ENCODE results near the gene ITGB2.
"Not testable (repeated sequence)": the region's sequence is repeated elsewhere in the genome, so short reads cannot be mapped to it uniquely, and the experiment has no call there.

Gene ITGB2

DNA sequence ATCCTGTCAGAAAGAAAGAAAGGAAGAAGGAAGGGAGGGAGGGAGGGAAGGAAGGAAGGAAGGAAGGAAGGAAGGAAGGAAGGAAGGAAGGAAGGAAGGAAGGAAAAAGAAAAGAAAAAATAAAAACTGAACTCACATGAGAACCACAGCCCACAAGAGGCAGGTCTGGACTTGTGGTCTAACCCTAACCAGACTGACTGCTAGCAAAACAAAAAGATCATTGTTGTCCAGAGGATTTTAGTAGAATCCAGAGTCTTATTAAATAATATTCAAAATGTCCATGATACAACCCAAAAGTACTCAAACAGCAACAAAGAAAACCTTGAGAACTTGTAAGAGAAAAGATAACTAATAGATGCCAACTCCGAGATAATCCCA, 4.7 kb upstream of the ITGB2 start:
- DNase-seq = no peak

DNA sequence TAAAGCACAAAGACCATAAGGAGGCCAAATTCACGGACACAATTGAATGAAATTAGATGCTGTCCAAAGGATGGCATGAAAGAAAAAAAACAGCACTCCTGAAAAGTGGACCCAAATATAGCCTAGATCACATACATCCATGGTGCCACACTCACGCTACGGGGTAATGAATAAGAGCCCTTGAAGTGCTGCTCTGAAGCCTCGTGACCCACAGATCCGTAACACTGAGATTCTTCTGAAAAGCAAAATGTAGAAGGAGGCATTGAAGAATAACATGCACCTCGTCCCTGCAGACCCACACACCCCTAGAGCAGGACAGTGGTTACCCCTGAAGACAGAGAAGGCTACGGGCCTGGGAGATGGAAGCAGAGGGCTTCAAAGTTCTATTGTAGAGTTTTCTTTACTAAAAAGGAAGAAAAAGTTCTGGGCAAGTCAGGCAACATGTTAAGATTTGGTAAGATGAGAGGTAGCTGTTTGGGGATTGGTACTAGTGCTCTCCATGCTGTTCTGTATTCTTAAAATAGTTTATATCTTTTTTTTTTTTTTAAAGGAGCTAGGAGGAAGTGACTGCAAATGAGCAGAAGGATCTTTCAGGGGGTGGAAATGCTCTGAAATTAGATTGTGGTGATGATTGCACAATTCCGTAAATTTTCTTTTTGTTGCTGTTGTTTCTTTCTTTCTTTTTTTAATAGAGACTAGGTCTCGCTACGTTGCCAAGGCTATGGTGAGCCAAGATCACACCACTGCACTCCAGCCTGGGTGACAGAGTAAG, 4.1 kb upstream of the ITGB2 start:
- DNase-seq = no peak

DNA sequence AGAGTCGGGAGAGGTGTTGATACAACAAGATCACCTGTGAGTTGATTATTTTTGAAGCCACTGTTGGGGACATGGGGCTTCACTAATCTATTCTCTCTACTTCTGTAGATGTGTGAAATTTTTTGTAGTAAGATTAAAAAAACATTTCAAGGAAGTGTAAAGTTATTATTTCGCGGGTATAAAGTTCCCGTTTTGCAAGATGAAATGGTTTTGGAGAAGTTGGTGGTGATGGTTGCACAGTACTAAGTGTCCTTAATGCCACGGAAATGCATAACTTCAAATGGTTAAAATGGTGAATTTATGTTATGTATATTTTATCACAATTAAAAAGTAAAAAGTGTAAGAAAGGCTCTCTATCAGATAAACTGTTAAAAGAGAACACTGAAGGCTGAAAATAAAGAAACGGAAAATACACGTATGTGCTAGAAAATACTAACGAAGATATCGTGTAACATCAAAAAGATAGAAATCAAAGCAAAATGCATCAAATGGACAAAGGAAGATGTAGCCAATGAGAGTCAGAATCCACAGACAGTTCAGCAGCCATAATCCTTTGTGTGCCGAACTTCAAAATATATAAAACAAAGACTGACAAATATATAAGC, 2.9 kb upstream of the ITGB2 start:
- DNase-seq = no peak

DNA sequence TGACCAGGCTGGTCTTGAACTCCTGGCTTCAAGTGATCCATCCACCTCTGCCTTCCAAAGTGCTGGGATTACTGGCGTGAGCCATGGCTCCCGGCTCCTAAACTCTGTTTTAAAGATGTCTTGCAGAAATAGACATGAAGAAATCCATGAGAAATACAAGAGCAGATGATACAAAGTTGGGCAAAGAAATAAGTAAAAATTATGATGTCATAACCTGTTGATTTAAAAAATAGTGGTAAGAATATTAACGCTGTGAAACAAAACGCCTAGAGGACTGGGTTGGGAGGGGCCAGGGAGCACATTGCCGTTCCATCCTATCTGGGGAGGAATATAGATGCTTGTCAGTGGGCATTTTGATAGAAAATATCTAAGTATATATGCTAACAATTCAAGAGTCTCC, 1.2 kb upstream of the ITGB2 start:
- DNase-seq = no peak

DNA sequence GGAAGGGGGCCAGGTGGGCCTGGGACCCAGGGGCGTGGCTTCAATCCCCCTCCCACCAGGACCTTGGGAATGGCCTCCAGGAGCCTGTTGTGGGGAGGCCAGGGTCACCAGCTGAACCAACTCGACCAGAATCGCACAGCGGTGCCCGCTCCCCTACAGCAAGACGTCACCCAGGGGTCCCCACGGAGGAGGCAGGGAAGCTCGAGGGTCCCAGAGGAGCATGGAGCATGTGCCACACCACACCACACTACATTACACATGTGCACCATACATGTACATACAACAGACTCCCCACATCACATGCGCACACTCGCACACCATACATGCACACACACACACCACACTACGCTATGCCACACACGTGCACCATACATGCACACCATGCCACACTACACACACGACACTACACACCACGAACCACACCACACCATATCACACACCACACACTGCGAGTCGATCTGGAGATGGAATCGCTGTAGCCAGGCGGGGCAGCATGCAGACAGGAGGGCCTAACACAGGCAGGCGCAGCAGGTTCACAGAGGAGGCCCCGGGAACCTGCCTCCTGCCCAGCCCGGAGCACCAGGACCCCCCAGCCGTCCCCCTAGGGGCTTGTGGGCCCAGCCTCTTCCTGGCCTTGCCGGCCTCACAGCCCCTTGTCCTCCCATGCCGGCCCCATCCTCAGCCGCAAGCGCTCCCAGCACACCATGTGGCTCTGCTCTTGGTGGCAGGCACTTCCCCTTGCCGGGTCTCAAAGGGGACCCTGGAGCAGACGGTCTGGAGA, 596 bp downstream of the ITGB2 start:
- no peak for DNase-seq

DNA sequence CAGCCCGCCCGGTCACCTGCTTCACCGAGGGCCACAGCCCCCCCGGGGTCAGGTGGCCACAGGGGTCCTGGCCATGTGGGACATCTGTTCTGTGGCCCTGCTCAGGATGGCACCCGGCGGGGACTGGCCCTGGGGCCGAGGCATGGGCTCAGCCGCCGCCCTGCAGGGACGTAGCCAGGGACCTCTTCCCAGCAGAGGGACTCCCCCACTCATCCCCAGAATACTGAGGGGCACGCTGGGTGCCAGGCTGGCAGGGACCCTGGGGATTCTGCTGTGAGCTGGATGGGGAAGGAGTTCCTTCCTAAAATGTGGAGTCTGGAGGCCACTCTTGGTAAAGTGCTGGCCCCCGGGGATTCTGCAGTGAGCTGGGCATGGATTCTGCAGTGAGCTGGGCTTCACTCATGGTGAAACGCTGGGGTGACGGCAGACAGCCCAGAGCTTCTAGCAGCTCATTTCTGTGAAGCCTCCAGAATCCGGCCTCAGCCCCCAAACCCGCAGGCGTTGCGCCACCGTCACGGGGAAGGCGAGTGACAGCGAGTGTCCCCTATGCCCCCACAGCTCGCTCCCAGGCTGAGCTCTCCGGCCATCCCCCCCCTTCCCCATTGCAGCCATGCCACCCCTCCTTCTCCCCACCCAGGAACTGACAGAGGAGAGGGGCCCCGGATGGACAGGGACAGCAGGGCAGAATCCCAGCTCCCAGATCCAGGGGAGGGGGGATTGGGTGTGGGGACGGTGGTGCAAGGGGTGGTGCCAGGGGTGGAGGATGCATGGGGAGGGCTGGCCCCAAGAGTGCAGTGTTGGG, 1.4 kb downstream of the ITGB2 start:
- no peak for DNase-seq

DNA sequence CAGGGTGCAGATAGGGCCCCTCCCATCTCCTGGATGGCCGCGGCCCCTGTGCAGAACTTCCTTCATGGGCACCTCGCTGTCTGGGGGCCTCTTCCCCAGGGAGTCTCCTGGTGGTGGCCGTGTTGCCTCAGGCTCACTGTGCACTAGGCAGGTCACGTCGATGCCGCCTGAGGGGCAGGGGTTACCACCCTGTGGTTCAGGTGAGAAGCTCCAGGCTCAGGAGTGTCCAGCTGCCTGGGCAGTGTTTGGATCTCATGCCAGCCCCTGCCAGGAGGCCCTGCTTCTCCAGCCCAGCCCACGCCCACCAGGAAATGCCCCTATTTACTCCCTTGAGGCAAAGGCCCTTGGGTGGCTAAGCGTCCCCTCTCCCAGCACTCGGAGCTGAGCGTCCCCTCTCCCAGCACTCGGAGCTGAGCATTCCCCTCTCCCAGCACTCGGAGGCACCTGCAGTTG, 2.1 kb downstream of the ITGB2 start:
- DNase-seq = no peak

DNA sequence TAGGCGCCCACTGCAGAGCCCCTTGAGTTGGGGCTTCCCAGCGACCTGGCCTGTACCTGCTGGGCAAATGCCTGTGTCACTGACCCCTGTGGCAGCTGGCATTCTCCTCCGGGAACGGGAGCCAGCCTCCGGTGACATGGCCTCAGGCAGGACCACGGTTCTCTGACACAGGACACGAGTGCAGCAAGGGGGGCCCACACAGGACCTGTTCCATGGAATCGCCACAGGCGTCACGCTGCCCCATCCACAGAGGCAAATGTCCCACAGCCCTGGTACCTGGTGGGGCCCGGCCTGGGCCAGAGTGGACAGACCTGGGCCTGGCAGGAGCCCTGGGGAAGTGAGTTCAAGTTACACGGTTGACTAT, 2.6 kb downstream of the ITGB2 start:
- DNase-seq = no peak

DNA sequence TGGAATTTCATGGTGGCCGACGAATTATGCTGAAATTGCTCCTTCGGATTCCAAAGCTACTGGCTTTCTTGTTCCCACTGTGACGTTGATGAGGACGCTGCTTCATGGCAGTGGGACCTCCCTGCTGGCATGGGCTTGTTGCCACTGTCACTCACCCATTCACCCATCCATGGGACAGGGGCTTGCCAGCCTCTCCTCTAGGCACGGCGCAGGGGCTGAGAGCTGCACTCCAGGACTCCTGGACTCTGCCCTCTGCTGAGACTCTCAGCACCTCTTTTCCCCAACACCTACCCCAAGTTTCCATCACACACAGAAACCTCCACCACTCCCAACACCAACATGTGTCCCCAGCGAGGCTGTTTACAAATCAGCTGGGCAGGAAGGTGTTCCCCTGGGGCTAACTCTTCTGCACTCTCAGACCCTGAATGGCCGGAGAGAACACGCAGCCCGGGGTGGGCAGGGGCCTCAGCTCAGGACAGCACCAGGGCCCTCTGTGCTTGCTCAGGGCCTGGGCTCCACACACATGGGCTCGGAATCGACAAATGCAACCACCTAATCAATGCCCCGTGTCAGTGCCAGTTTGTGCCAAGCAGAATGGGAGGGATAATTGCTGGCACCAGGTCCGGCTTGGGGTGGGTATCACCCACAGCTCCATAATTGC, 3.1 kb downstream of the ITGB2 start:
- no peak for DNase-seq

DNA sequence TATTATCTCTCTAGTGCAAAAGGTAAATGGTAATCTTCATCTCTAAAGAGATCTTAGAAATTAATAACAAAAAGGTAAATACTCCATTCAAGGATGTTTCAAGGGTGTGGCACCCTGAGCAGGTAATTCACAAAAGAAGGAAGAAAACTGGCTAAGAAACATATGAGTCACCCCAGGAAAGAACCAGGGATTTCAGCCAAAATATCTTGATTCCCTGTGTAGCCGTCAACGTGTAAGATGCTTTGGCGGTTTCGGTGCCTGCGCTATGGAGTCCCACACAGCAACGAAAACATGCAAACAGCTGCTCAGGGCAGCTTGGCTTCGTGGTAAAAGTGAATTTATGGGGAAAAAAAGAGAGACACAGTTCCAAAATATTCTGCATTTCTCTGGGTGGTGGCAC, 3.7 kb downstream of the ITGB2 start:
- no peak for DNase-seq

DNA sequence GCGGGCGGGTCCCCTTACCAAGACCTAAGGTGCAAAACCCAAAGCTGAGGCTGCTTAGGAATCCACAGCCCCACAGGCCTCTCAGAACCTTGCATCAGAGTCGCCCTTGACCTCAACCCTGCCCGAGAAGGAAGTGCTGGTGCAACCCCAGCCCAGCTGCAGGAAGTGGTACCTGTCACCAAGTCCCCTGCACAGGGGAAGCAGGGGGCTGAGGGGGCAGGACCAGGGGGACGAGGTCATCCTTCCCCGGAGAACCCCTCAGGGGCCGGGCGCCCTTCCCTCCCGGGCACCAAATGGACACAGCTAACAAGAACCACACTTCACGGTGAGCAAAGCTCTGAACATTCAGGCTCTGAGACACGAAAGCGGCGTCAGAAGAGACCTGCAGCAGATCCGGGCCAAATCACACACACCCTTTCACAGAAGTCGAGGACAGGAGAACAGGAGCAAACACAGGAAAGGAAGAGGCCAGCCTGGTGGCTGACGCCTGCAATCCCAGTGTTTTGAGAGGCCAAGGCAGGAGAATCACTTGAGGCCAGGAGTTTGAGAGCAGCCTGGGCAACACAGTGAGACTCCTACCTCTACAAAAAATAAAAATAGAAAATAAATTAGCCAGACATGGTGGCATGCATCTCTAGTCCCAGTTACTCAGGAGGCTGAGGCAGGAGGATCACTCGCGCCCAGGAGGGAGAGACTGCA, 6.4 kb downstream of the ITGB2 start:
- no peak for DNase-seq

DNA sequence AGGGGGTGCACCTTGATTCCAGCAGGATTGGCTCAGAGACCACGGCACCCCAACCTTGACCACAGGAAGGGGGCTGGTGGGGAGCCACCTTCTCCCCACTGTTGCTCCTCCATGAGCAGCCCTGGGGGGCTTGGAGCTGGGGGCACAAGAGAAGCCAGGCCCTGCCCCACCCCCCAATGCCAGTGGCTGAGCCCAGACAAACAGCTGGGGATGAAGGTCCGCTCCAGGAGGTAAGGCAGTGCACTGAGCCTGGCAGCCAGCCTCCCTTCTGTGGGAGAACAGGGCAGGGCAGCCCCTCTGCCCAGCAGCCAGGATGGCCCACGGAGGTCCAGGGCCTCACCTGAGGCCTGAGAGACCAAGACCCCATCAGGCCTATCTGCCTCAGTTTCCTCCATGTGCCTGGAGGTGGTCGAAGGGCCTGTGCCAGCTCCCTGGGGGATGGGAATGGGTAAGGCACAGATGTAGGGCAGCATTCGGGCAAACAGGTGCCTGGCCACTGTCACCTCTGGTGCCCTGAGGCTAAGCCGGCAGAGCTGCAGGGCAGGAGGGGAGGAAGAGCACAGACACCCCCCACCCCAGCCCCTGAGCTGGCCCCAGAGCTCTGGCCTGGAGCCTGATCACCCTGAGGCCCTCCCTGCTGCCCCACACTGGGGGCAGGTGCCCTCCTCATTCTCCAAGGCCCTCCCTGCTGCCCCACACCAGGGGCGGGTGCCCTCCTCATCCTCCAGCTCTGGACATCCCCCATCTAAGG, 7.1 kb downstream of the ITGB2 start:
- no peak for DNase-seq

DNA sequence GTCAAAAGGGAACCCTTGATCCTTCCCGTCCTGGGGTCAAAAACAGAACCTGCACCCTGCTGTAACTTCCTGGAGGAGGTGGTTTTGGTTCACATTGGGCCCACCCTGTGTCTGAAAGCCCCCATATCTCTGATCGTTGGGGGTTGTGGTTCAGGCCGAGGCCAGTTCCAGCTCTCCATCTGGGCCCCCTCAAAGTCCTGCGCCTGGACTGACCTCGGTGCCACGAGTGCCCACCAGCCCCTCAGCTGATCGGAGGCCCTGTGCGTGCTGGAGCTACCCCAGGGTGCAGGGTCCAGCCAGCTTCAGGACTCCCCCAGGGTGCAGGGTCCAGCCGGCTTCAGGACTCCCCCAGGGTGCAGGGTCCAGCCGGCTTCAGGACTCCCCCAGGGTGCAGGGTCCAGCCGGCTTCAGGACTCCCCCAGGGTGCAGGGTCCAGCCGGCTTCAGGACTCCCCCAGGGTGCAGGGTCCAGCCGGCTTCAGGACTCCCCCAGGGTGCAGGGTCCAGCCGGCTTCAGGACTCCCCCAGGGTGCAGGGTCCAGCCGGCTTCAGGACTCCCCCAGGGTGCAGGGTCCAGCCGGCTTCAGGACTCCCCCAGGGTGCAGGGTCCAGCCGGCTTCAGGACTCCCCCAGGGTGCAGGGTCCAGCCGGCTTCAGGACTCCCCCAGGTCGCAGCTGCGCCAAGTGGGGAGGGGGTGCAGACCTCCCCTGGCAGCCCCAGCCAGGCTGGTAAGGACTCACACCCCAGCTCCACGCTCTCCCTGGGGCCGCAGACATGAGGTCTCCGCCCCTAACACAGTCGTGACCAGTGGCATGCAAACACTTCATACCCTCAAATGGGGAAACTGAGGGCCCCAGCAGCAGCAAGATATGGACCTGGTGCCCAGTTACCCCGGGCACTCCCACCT, 7.9 kb downstream of the ITGB2 start:
- DNase-seq = not testable (repeated sequence)

DNA sequence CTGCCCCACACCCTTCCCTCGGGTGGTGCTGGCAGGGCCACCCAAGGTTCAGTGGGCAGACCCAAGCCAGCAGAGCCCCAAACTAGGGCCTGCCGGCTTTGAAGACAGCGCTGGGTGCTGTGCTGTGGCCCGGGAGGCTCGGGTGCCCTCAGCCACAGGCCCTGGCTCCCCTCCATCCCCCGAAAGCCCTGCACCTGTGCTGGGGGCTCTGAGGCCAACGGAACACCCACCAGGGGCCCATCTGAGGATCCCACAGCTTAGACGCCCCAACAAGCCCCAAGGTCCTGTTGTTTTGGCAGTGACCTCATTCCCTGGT, 8.6 kb downstream of the ITGB2 start:
- DNase-seq = no peak

DNA sequence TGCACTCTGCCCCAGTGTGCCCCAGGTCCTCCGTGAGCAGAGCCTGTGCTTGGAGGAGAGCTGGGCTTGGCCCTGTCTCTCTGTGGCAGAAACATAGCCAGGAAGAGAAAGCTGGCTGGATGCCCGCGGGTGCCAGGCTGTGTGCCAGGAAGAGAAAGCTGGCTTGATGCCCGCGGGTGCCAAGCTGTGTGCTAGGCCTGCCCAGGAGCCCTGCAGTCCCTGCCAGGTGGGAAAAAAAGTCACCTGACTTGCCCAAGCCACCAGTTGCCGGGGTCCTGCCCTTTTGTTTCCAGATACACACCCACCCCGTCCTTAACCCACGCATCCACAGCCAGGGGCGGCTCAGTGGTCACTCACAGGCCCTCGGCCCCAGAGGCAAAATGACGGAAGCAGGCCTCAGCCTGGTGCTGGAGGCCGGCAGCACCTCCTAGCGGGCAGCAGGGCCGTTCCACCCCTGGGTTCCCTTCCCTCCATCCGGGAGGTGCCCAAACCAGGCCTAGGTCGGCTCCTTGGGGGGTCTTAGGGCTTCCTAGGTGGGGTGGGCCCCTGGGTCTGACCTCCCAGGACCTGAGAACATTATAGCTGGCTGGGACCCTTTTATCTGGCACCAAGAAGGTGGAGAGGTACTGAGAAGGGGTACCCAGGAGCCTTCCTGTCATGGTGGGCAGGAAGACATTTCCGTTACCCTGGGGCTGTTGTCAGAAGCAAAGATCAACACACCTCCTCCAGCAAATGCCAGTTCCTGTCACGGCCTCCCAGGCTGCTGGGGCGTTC, 9.1 kb downstream of the ITGB2 start:
- DNase-seq = no peak

DNA sequence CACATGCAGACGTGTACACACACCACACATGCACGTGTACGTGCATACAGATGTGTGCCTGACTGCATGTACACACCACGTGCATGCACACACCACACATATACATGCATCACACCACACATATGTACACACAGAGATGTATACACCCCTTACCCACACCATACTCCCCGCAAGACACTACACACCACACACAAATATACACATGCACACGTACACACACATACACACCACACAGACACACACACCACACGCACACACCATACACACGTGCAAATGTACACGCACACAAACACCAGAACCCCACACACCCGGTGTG, 9.7 kb downstream of the ITGB2 start:
- DNase-seq = no peak

DNA sequence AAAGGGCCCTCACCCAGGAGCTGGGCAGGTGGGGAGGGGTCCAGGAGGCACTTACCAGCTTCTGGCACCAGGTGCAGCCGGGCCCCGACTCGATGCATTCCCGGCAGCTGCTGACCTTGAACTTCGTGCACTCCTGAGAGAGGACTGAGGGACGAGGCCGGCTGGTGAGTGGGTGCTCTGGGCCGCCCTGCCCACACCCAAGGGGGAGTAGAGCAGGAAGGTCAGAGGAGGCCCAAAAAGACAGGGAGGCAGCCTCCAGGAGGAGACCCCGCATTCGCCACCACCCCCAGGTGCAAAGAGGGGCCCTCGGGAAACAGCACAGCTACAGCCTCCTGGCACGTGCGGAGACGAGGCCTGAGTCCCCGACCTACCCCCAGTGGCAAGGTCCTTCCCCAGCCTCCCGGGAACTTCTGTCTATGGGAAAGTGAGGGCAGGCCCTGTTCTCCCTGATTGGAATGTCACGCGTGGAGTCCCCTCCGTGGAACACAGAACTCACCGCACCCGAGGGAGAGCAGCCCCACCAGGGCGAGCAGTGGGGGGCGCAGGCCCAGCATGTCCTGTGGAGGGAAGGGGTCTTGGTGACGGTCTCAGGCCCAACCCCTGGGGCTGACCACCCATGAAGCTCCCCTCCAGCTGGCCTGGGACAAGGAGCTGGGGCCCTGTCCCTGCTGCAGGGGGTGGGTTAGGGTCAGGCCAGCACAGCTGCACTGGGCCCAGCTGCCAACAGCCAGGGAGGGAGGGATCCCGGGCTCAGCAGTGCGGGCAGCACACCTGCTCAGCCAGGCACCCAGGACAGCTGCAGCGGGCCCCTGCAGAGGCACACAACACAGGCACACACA, 10.3 kb downstream of the ITGB2 start:
- no peak for DNase-seq

DNA sequence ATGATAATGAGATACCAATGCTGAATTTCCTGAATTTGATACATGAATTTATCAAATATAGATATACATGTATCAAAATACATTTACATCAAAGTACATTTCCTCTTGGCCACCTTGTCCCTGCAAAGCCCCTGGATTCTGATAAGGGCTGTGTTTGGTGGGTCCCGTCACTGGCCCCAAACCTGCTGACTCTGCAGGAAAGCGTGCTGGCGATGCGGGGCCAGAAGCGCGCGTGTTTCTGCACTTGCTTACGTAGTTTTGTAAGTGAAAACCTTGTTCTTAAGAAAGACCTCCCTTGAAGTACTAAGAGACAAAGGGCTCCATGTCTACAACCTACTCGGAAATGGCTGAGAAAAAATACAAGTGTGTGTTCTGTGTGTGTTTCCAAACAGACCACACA, 11.0 kb downstream of the ITGB2 start:
- no peak for DNase-seq

DNA sequence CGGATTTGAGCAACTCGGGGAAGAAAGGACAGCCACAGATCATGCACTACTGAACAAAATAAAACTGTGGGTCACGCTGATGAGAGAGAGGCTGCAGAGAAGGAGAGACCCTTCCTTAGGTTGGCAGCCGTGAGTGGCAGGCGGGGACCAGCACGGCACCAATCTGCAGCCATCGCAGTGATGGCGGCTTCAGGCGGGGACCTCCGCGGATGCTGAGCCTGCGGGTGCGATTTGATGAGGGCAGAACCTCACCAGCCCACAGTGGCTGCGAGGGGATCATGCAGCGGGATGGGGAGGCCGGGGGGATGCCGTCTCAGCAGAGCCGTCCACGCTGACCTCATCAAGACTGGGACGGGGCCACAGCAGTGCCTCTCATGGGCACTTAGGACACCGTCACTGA, 11.8 kb downstream of the ITGB2 start:
- no peak for DNase-seq

All from amniotic stem cell (primary cell).